Measurements from ENCODE around the gene ZNF726. TPM values are rescaled to one million over a fixed set of nuclear protein-coding genes. Genes with fewer than 3 reads are reported as not detected.

Gene ZNF726
- total RNA-seq, 1 experiment from 2014 or later: not detected

- BruUV-seq (replicated peaks): no TSS peak
- no peaks in the 10 kb centered on the region for H3K36me3 ChIP-seq (ENCODE audit: control insufficient read depth in 1 of 2, insufficient read depth in 2 of 2, low read length in 2 of 2)
- CTCF ChIA-PET: no interaction called here
- no peaks in the 10 kb centered on the region for H4K20me1 ChIP-seq (ENCODE audit: insufficient read depth)
- RAD21 ChIA-PET (ENCODE audit: low non-redundant PET in 1 of 2, low total read pairs in 2 of 2, uncharacterized antibody in 2 of 2, unreplicated experiment in 2 of 2): no interaction called here
- H3K4me2 ChIP-seq (ENCODE audit: low read length): no peak overlapping the region
- TF ChIP-seq SIN3A (IDR thresholded peaks at IDR 0.05; ENCODE audit: low read depth): no peak
- TF ChIP-seq ELF1 (IDR thresholded peaks at IDR 0.05; ENCODE audit: borderline replicate concordance, low read depth): no peak
- TF ChIP-seq CEBPB (IDR thresholded peaks at IDR 0.05; ENCODE audit: low read depth): no peak
- no peak for TF ChIP-seq JUND (IDR thresholded peaks at IDR 0.05)
- no peak for TF ChIP-seq POLR2A (IDR thresholded peaks at IDR 0.05; ENCODE audit: borderline replicate concordance, extremely low read depth, insufficient read depth, insufficient read length)
- no peak for TF ChIP-seq MAX (IDR thresholded peaks at IDR 0.05)
- TF ChIP-seq ZFX (IDR thresholded peaks at IDR 0.05): no peak
- no peak for TF ChIP-seq CTCF (IDR thresholded peaks at IDR 0.05 in 2 of 3, conservative IDR thresholded peaks at IDR 0.05 in 1 of 3; ENCODE audit: borderline replicate concordance in 1 of 3, insufficient read depth in 1 of 3, low read depth in 2 of 3, low read length in 2 of 3)
- no peak for TF ChIP-seq YY1 (IDR thresholded peaks at IDR 0.05; ENCODE audit: extremely low read depth, insufficient replicate concordance, low read depth, low read length)
- TF ChIP-seq POLR2AphosphoS5 (IDR thresholded peaks at IDR 0.05; ENCODE audit: low read depth, low read length): no peak
- TF ChIP-seq SRF (IDR thresholded peaks at IDR 0.05; ENCODE audit: low read depth): no peak
- TF ChIP-seq SP1 (IDR thresholded peaks at IDR 0.05; ENCODE audit: low read depth): no peak
- TF ChIP-seq EZH2phosphoT487 (IDR thresholded peaks at IDR 0.05; ENCODE audit: borderline replicate concordance): no peak
- no peak for TF ChIP-seq CBX3 (IDR thresholded peaks at IDR 0.05; ENCODE audit: low read depth)
- no peak for TF ChIP-seq ATF3 (IDR thresholded peaks at IDR 0.05)
- no peak for TF ChIP-seq EZH2 (IDR thresholded peaks at IDR 0.05)
- TF ChIP-seq REST (IDR thresholded peaks at IDR 0.05; ENCODE audit: low read depth): no peak
- TF ChIP-seq ZBTB33 (IDR thresholded peaks at IDR 0.05; ENCODE audit: extremely low read depth, insufficient replicate concordance, low read length): no peak
- POLR2A ChIA-PET: no interaction called here
- H3K27ac ChIP-seq (ENCODE audit: low read depth, low read length): no peak overlapping the region
- H3K9me3 ChIP-seq (ENCODE audit: control insufficient read depth in 1 of 2, insufficient read depth in 1 of 2, low read depth in 1 of 2, low read length in 2 of 2): peaks cover 4 to 5% of the 10 kb centered on the region in 2 experiments; a peak in 2 of 4 replicates
- H3K27me3 ChIP-seq (ENCODE audit: insufficient read depth, low read length): no peaks in the 10 kb centered on the region
- DNase-seq (ENCODE audit: low read depth, low spot score): no peak
- ATAC-seq: no peak
- no peak overlapping the region for H3K9ac ChIP-seq (ENCODE audit: low read length)
- no peak overlapping the region for H2AFZ ChIP-seq (ENCODE audit: low read depth, low read length, poor library complexity, severe bottlenecking)
- H3K4me1 ChIP-seq (ENCODE audit: control insufficient read depth in 1 of 2, insufficient read depth in 2 of 2, low read length in 2 of 2): no peaks in the 10 kb centered on the region
- no peaks in the 10 kb centered on the region for H3K9me2 ChIP-seq (ENCODE audit: insufficient read depth)
- no peaks in the 10 kb centered on the region for H3K79me2 ChIP-seq (ENCODE audit: insufficient read depth, low read length)
- intact Hi-C loops (cut with micrococcal nuclease): no loop called here
- no peak overlapping the region for H3K4me3 ChIP-seq (replicated peaks in 1 of 2; ENCODE audit: low read depth in 1 of 2, low read length in 2 of 2)
Observed at GRCh38 chr19:23932878-23933277, 18.2 kb downstream of the ZNF726 start.

All from HCT116 (cell line).